Raji (cell line): Measurements from ENCODE around the gene CBFB.

Experiments
- POLR2A ChIP-seq: IDR thresholded peaks from 2 replicates; pipeline ENCODE4 v1.6.1; 2011; ENCODE audit warnings: low read depth, low read length, control low read depth; ENCODE audit not compliant: insufficient read depth

Gene CBFB

GRCh38 chr16:67063008-67063407, 34.1 kb downstream of the CBFB start:
- TF ChIP-seq POLR2A = no peak

- TF ChIP-seq POLR2A = no peak
Observed at GRCh38 chr16:67068212-67068753, 39.3 kb downstream of the CBFB start.

- no peak for TF ChIP-seq POLR2A
Observed at GRCh38 chr16:67071476-67072048, 42.6 kb downstream of the CBFB start.

- no peak for TF ChIP-seq POLR2A
Observed at GRCh38 chr16:67075331-67075730, 46.4 kb downstream of the CBFB start.

GRCh38 chr16:67077871-67078270, 48.9 kb downstream of the CBFB start:
- no peak for TF ChIP-seq POLR2A

- no peak for TF ChIP-seq POLR2A
Observed at GRCh38 chr16:67082100-67082499, 53.2 kb downstream of the CBFB start.

GRCh38 chr16:67082891-67083290, 53.9 kb downstream of the CBFB start:
- TF ChIP-seq POLR2A = no peak

- TF ChIP-seq POLR2A = no peak
Observed at GRCh38 chr16:67084345-67085028, 55.5 kb downstream of the CBFB start.

GRCh38 chr16:67086822-67087221, 57.9 kb downstream of the CBFB start:
- TF ChIP-seq POLR2A = no peak

- no peak for TF ChIP-seq POLR2A
Observed at GRCh38 chr16:67087291-67087690, 58.3 kb downstream of the CBFB start.

GRCh38 chr16:67087803-67088202, 58.9 kb downstream of the CBFB start:
- TF ChIP-seq POLR2A = no peak

GRCh38 chr16:67088551-67088950, 59.6 kb downstream of the CBFB start:
- no peak for TF ChIP-seq POLR2A

GRCh38 chr16:67089101-67089500, 60.2 kb downstream of the CBFB start:
- no peak for TF ChIP-seq POLR2A

GRCh38 chr16:67091906-67092566, 63.1 kb downstream of the CBFB start:
- no peak for TF ChIP-seq POLR2A

GRCh38 chr16:67093098-67093726, 64.3 kb downstream of the CBFB start:
- TF ChIP-seq POLR2A = no peak

GRCh38 chr16:67098599-67098998, 69.7 kb downstream of the CBFB start:
- no peak for TF ChIP-seq POLR2A
